HG03558 (cell line): Measurements from ENCODE around the gene TBC1D14.

ENCODE experiments used
- ATAC-seq: cut with Tn5 transposase; IDR thresholded peaks from one replicate; pipeline ENCODE4 v1.9.1; 2021; ENCODE audit warnings: moderate number of reproducible peaks; ENCODE audit not compliant: unreplicated experiment; ENCODE audit errors: extremely low read depth

Gene TBC1D14

GRCh38 chr4:7013175-7013574 is 103.5 kb downstream of the TBC1D14 start:
- no peak for ATAC-seq

GRCh38 chr4:7014815-7015214 is 105.2 kb downstream of the TBC1D14 start:
- ATAC-seq = no peak

- ATAC-seq = no peak
These were observed 105.9 kb downstream of the TBC1D14 start for GRCh38 chr4:7015383-7016035.

- no peak for ATAC-seq
These were observed 106.5 kb downstream of the TBC1D14 start for GRCh38 chr4:7016086-7016485.

- ATAC-seq = no peak
These were observed 106.9 kb downstream of the TBC1D14 start for GRCh38 chr4:7016512-7016911.

GRCh38 chr4:7017446-7018048 is 107.9 kb downstream of the TBC1D14 start:
- ATAC-seq = no peak

GRCh38 chr4:7018281-7018680 is 108.7 kb downstream of the TBC1D14 start:
- no peak for ATAC-seq

GRCh38 chr4:7019367-7019766 is 109.7 kb downstream of the TBC1D14 start:
- ATAC-seq = no peak

GRCh38 chr4:7020290-7020689 is 110.7 kb downstream of the TBC1D14 start:
- no peak for ATAC-seq

GRCh38 chr4:7020856-7021255 is 111.2 kb downstream of the TBC1D14 start:
- ATAC-seq = no peak

- no peak for ATAC-seq
These were observed 111.7 kb downstream of the TBC1D14 start for GRCh38 chr4:7021355-7021754.

- no peak for ATAC-seq
These were observed 112.5 kb downstream of the TBC1D14 start for GRCh38 chr4:7021930-7022664.

- no peak for ATAC-seq
These were observed 113.9 kb downstream of the TBC1D14 start for GRCh38 chr4:7023486-7023885.

GRCh38 chr4:7023901-7024300 is 114.3 kb downstream of the TBC1D14 start:
- ATAC-seq = no peak

GRCh38 chr4:7024336-7024890 is 114.8 kb downstream of the TBC1D14 start:
- no peak for ATAC-seq

GRCh38 chr4:7025040-7025602 is 115.5 kb downstream of the TBC1D14 start:
- no peak for ATAC-seq

GRCh38 chr4:7026107-7026506 is 116.5 kb downstream of the TBC1D14 start:
- no peak for ATAC-seq

GRCh38 chr4:7027284-7027683 is 117.7 kb downstream of the TBC1D14 start:
- no peak for ATAC-seq

- no peak for ATAC-seq
These were observed 118.3 kb downstream of the TBC1D14 start for GRCh38 chr4:7027913-7028312.

GRCh38 chr4:7029212-7029611 is 119.6 kb downstream of the TBC1D14 start:
- no peak for ATAC-seq

- ATAC-seq = no peak
These were observed 120.3 kb downstream of the TBC1D14 start for GRCh38 chr4:7029921-7030320.
